GM21528 (cell line): Measurements from ENCODE around the gene ERP44.
"Not testable (repeated sequence)": the region's sequence is repeated elsewhere in the genome, so short reads cannot be mapped to it uniquely, and the experiment has no call there.

Source experiments
- ATAC-seq: cut with Tn5 transposase; IDR thresholded peaks from one replicate; pipeline ENCODE4 v1.9.1; 2021; ENCODE audit warnings: mild to moderate bottlenecking, moderate library complexity; ENCODE audit not compliant: unreplicated experiment, low FRiP score

ERP44 gene

DNA sequence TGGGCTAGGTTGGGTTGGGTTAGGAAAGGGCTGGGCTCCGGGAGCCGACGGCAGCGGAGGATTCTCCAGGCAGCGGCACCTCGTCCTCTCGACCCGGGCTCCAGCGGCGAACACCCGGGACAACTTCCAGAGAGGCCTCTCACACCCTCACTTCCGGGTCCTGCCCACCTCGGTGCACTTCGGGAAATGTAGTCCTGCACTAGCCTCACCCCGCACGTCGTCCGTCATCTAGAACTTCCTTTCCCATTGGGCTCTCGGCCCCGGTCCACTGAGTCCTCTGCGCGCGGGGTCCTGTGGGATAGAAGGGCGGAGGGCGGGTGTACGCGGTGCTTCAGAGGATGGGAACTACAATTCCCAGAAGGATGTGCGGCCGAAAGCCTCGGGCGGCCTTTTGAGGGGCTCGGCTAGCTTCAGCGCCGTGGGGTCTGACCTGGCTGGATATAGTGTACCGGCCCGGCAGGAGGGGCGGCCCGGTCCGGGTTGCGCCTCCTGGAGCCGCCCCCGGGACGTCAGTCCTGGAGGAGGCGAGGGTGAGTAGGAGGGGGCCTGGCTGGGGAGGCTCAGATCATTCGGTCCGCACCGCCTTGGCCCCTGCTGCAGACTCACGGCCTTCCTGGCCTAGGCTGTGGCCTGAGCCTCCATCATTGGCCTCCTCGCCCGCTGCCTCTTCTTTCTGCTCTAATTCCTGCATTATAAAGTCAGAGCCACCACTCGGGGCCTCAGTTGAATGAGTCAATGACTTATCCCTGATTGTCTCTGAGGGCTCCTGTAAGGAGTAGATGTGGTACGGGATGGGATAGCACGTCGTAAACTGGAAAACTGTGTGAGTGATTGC is at the start of gene ERP44, which contains the start of gene INVS:
ERP44 (minus strand) TSS at position 114 of the 835 bp plus-strand sequence. CDS start 160 bp downstream, outside the sequence.
INVS (plus strand) TSS at position 357 of the 835 bp plus-strand sequence. CDS start 5,279 bp downstream, outside the sequence.
- peak; percentile 98 for ATAC-seq

DNA sequence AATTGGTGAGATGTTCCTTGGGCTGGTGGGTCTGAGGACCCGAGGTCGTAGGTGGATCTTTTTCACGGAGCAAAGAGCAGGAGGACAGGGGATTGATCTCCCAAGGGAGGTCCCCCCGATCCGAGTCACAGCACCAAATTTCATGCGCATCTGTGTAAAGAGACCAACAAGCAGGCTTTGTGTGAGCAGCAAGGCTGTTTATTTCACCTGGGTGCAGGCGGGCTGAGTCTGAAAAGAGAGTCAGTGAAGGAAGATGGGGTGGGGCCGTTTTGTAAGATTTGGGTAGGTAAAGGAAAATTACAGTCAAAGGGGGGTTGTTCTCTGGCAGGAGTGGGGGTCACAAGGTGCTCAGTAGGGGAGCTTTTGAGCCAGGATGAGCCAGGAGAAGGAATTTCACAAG is 47.2 kb upstream of the ERP44 start:
- ATAC-seq: not testable (repeated sequence)

DNA sequence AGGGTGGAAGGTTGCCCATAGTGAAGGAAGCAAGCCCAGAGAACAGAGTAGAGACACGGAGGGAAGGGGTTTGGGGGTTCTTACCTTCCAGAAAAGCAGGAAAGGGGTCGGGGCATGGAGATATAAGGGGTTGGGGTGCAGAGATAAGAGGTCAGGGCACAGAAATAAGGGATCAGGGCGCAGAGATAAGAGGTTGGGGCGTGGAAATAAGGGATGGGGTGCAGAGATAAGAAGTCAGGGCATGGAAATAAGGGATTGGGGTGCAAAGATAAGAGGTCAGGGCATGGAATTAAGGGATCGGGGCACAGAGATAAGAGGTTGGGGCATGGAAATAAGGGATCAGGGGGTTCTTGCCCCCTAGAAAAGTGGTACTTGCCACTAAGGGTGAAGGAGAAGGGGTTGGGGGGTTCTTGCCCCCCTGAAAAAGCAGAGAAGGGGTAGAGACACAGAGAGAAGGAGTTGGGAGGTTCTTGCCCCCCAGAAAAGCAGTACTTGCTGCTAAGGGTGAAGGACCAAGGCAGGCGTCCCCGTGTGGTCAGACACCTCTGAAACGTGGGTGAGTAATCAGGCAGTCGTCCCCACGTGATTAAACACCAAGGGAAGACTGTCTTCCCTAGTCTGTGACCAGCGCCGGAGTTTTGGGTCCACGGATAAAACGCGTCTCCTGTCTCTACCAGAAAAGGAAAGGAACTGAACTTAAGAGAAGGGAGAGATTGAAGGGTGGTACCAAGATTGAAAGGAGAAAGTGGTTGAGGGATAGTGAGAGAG is 46.6 kb upstream of the ERP44 start:
- not testable (repeated sequence) for ATAC-seq

DNA sequence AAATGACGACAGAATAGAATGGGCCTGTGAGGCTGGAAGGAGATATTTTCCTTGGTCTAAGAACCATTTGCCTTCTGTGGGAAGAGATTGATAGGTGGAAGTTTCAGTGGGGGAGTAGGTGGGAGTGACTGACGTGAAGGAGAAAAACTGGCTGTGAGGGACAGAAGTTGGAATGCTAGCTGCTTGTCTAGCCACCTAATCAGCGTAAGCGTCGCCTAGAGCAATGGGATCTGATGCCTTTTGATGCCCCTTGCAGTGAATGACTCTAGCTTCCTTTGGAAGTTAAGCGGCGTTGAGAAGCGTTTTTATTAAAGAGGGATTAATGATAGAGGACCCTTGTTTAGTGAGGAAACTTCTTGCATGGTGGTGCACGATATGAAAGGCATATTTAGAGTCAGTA is 43.1 kb upstream of the ERP44 start:
- ATAC-seq: not testable (repeated sequence)

DNA sequence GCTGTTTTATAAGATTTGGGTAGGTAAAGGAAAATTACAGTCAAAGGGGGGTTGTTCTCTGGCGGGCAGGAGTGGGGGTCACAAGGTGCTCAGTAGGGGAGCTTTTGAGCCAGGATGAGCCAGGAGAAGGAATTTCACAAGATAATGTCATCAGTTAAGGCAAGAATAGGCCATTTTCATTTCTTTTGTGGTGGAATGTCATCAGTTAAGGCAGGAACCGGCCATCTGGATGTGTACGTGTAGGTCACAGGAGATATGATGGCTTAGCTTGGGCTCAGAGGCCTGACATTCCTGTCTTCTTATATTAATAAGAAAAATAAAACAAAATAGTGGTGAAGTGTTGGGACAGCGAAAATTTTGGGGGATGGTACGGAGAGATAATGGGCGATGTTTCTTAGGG is 41.5 kb upstream of the ERP44 start:
- not testable (repeated sequence) for ATAC-seq

DNA sequence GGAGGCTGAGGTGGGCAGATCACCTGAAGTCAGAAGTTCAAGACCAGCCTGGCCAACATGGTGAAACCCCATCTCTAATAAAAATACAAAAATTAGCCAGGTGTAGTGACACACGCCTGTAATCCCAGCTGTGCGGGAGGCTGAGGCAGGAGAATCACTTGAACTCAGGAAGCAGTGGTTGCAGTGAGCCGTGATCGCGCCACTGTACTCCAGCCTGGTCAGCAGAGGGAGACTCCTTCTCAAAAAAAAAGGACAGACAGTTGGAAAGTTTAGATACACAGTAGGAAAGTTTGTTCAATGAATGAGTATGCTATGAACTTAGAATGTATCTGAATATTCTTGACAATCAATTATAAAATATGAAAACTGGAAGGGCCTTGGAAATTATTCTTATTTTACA is 38.0 kb upstream of the ERP44 start:
- not testable (repeated sequence) for ATAC-seq

DNA sequence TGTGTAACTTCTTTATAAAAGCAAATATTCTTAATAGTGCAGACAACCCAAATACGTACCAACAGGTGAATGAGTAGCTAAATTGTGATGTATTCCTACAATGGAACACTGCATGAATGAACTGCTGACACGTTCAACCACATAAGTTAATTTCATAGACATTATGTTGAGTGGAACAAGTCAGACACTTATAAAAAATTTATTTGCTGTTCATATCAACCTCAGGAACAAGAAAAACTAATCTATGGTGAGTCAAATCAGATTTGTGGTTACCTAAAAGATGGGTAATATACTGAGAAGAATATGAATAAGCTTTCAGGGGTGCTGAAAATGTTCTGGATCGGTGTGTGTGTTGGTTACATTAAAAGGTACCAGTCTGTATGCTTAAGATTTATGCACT is 35.9 kb upstream of the ERP44 start:
- ATAC-seq: no peak

DNA sequence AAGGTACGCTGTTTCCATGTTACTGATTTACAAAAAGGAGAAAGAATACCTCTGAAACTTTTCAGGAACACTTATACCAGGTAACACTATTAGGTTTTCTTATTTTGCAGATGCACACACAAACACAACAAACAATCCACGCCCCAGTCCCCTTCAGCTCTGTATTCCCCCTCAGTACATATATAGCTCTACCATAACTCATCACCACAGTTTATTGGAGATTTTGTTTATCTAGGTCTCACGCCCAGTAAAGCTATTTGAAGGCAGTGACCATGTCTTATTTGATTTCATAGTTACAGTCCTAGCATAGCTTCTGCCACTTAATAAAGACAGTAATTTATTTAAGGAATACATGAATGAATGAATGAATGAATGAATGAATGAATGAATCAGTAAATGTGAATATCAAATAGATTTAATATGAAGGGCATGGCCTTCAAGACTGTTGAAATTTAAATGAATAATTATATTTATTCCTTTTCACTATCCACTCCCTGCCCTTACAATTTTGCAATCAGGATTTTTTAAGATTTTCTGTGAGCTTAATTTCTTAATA is 33.2 kb upstream of the ERP44 start:
- ATAC-seq: no peak

DNA sequence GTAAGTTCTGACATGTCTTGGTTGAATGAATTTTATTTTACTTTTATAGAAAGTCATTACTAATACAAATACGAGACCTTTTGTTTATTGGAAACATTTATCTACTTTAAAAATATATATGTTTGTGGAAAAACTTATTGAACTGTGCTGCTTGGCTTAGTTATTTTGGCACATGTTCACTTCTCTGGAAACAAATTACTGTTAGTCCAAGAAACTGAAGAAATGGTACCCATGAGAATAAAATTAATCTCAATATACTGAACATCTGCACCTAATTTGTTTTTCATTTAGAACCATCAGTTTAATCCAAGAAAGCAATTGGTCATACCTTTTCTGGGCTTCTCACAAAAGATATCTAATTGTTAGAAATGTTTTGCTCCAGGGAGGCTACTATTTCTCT is 32.4 kb upstream of the ERP44 start:
- ATAC-seq: no peak

DNA sequence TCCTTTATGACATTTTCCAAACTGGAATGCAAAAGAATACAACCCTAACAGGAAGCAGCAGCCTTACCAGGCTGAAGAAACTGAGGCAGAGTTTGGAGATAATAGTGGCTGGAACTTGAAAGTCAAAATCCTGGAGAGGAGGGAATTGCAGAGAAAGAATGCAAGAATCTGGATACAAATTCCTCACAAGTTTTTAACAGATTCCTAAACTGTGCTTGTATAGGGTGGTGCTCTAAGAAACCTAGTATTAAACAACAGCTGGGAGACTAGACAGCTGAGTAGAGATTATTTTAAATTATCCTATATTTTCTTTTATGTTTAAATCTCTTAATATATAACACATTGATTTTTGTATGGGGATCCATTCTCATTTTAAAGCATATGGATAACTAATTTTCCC is 31.0 kb upstream of the ERP44 start:
- ATAC-seq: no peak

DNA sequence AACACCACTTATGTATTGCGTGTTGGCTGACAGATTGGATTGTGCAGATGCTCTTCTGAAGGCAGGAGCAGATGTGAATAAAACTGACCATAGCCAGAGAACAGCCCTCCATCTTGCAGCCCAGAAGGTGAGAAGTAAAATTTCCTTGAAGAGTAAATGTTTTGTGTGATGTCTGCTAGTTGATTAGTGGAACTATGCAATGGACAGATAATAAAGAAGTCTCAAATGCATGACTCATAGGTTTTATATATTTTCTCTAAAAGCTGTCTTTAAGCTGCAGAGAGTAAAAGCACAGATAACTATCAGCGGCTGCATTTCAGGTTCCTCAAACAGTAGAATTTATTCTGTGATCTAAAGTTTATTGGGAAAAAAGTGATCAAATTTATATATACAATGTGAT is 27.6 kb upstream of the ERP44 start:
- no peak for ATAC-seq

DNA sequence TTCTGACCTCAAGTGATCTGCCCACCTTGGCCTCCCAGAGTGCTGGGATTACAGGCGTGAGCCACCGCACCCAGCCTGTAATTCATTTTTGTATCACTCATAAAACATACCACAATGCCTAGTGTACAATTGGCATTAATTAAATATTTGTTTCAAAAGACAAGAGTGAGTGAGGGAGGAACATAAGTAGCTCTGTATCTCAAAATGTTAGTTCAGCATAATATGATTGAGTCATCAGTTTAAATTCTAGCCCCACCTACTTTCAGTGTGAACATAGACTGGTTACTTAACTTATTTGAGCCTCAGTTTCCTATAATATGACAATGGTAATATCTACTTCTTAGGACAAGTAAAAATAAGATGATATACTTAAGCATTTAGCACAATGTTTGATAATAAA is 27.1 kb upstream of the ERP44 start:
- no peak for ATAC-seq

DNA sequence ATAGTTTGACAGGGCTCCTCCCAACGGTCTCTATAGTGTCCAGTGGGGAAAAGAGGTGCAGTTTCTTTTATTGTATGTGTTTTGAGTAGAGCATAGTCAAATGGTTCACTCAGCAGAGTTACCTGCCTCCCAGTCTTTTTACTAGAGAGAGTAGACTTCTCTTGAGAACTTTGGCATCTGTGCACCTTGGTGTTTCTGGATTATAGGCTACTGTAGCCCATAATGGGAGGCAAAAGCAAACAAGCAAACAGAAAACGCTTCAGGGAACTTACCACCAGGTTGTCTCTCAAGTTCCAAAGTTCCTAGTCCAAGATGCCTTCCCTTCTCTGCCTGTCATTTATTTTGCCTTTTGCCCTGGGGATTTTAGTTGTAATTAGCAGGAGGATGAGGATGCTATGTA is 26.4 kb upstream of the ERP44 start:
- no peak for ATAC-seq

DNA sequence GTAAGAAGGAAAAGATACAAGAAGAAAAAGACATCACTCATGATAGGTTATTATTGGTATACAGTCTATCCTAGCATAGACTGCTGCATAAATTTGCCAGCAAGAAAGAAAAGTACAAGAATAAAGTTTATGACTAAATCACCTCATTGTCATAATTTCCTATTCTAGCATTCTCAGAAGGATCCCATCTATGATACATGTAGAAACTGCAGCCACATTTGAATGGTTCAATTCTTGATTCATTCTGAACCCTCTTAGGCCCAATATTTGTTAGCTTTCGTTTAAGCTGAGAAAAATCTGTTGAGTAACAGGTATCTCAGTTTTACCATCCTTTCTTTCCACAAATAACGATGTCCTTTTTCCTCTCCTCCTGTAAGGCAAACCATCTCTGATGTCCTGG is 21.5 kb upstream of the ERP44 start:
- ATAC-seq: no peak

DNA sequence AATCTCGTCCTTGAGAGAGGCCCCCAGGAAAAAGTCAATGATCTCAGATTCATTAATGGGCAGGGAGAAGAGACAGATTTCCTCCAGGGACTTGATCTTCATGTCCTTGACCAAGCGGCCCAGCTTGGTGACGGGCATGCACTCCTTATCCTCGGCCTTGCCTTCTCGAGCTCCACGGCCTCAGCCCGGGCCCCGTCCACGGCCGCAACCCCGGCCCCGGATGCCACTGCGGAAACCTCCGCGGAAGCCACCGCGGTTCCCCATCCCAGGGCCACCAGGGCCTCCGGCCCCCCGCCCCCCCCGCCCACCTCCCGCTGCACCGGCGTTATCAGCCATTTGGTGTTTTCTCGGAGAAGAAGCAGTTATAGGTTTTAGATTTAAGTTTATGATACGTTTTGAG is 18.5 kb upstream of the ERP44 start:
- no peak for ATAC-seq

DNA sequence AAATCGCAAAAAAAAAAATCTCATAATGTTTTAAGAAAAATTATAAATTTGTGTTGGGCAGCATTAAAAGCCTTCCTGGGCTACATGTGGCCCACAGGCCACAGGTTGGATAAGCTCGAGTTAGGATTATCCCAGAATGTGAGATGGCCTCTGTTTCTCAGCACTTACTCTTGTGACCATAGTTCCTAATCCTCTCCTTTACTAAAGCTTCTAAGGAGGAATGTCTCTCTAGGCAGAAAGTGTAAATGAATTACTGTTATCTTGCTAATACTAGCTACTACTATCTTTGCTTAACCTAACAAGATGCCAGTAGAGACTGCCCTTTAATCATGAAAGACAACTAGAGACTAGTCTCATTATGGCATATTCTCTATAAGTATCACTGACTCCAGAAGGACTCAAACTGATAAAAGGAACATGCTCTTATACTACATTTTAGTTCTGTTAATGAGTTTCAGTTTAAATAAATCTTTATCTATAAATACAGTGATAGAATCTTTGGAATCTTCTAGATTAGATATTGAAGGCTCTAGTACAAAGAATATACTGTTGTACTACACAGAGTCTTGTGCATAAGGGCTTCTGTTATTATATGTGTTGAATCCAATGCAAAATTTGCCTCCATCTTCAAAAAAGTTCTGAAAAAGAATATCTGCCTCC is 14.0 kb upstream of the ERP44 start:
- no peak for ATAC-seq

DNA sequence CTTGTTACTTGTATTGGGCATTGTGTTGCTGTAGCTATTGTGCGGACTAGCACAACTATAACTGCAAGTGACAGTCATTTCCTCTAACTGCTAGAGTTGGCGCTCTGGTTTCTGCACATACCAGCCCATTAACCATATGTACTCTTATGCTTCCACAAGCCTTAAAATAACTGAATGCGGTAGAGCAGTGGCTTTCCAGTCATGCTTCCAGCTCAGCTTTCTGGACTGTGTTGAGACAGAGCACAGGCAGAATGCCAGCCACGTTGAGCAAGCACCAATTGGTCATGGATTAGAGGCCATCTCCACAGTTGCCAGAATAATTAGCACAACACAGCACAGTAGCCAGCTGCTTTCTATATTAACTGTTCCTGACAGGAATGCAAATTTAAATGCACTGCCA is 12.4 kb upstream of the ERP44 start:
- no peak for ATAC-seq

DNA sequence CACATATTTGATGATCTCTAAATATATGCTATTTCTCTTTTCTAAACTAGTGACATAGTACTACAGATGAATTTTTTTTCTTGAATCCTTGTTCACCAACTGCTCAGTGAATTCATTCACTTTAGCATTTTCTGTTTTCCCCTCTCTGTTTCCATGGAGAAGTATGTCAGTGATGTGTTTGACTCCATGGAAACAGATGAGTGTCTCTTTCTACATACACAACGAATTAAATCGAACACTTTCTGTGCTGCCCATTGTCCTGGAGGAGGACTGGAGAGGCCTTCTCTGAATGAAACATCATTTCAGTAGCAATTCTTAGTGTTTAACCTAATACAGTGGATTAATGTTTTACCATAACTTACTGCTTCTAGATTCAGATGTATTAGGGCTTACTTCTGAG is 9.8 kb upstream of the ERP44 start:
- ATAC-seq: no peak

DNA sequence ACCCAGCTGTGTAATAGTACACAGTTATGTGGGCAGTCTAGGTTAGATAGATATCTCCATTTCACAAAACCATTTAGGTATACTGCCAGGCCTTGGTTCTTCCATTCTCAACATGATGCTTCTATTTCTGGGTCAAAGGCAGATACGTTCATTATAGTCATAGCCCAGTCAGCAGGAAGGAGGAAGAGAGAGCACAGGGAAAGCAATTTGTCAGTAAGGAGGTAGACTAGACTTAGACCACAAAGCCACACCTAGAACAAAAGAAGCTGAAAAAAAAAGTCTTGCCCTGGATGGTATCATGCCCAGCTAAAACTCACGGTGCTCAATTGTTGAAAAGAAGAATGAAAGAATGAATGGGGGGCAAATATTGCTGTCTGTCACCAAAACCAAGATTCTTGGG is 7.8 kb upstream of the ERP44 start:
- no peak for ATAC-seq

DNA sequence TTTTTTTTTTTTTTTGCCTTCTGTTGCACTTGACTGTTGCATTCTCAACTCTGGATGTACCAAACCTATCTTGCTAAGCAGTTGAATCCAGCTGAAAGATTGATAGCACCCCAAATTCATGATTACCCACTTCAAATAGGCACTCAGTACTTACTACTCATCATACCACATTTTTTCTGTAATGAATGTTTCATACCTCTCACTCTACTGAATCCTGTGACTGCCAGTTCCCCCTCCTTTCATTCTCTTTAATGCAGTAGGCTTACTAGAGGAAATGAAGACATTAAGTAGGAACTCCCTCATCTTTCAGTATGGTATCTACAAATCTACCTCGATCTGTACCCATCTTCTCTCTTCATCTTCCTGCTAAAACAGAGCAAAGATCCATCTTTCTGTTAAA is 7.1 kb upstream of the ERP44 start:
- no peak for ATAC-seq

DNA sequence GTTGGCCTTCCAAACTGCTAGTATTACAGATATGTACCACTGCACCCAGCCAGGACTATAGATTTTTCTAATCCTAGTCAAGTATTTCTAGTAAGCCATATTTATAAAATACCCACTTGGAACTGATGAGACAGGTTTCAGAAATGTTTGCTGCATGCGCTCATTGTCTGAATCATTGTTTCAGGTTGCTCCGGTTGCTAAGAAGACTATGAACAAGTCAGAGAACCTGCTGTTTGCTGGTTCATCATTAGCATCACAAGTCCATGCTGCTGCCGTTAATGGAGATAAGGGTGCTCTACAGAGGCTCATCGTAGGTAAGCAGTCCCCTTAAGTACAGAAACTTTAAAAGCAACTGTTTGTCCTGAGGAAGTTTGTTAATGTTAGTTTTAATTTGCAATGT is 5.5 kb upstream of the ERP44 start:
- ATAC-seq: no peak
